HG03103 (cell line): Measurements from ENCODE around the gene GRIP1.

Experiments used
- ATAC-seq: cut with Tn5 transposase; IDR thresholded peaks from one replicate; pipeline ENCODE4 v1.9.1; 2021; ENCODE audit warnings: low read depth; ENCODE audit not compliant: unreplicated experiment

GRIP1 gene

DNA sequence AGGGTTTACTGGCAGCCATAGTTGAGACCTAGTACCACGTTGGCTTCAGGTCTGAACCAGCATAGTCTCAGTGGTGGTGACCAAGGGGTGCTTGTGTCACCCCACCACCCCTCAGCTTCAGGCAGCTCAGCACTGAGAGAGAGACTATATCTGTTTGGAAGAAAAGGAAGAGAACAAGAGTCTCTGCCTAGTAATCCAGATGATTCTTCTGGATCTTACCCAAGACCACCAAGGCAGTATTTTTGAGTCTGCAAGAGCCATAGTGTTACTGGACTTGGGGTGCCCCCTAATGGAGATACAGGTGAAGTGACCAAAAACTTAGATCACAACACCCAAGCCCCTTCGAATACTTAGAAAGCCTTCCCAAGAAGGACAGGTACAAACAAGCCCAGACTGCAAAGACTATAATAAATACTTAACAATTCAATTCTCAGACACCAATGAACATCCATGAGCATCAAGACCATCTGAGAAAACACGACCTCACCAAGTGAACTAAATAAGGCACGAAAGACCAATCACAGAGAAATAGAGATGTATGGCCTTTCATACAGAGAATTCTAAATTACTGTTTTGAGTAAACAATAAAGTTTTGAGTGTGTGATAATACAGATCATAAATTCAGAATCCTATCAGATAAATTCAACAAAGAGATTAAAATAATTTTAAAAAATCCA is 269.5 kb downstream of the GRIP1 start:
- ATAC-seq = peak; percentile 64

DNA sequence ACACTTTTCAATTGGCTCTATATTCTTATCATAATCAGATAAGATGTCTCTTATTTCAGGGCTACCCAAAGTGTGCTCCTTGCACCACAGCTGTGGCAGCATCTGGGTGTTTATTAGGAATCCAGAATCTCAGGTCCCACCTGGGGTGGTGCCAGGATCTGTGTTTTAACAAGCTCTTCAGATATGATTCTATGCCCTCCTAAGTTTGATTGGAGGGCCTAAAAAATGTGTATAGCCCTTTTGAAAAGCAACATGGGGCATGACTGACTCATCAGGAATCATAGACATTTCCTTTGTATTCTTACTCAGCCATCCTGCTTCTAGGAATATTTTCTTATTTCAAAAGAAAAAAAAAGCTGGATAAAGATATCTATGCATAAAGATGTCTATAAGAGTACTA is 273.5 kb downstream of the GRIP1 start:
- ATAC-seq = no peak

DNA sequence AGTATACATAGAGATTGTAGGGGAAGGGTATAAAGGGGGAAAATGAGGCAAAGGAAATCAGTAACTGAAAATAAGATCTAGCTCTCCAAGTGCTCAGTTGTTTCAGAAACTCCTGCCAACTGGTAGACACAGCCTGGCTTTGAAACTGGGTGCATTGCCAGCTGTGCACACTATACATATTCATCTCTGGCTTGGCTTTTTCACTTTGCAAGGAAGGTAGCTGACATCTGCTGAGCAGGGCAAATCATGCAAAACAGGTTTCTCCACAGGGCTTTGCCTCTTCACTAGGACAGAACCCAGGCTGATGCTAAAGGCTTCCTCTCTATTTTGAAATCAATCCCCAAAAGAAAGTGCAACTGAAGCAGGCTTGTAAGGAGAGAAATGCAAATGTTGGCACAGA is 275.1 kb downstream of the GRIP1 start:
- no peak for ATAC-seq

DNA sequence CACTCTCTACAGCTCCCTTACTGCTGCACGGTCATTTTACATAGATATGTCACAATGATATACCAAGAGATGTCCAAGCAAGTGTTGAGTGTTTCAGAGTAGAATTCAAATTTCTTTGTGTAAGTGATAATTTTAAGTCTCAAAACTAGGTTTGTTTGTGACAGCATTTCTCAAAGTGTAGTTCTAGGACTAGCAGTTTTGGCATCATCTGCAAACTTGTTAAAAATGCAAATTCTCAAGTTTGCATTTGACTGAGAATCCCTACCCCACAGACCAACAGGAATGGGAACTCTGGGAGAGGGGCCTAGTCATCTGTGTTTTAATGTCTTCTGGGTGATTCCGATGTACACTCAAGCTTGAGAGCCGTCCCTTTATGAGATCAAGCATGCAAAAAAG is 279.0 kb downstream of the GRIP1 start:
- no peak for ATAC-seq

DNA sequence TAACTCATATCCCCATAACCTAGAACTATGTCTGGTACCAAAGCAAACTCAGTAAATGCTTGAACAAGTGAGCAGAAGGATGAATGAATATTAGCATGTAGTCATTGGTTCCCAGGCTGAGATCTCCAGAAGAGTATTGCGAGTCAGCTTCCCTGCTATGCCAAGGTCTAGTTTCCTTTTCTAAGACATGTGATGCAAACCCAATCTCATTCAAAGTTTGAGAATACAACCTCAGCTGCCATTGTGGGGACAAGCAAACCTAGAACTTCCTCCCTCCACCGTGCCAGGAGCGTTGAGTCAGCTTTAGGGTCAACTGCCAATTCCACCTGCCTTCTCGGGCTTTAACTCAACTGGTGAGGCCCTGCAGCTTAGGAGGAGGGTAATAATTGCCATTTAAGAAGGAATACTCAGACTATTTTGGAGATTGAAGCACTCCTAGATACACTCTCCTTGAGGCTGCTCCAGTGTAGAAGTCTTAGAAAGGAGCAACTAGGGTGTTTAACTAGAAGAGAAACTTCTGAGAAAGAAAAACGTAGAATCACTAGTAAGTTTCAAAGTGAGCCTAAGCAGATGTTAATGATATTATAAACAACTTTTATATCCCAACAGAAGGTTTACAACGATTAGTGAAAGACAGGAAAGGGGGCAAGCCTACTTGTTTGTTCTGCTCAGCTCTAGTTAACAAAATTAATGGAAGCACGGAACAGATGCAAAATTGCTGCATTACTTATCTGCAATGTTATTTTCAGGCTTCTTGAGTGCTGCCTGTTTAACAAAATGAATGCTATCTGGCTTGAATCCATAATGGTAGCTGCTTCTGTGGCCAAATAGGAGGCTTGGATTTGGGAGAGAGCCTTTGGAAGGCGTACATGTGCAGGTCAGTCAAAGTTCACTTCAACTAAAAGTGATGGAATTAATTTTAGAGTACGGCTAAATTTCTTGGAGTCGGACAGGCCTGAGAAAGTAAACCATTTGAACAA is 279.7 kb downstream of the GRIP1 start:
- no peak for ATAC-seq

DNA sequence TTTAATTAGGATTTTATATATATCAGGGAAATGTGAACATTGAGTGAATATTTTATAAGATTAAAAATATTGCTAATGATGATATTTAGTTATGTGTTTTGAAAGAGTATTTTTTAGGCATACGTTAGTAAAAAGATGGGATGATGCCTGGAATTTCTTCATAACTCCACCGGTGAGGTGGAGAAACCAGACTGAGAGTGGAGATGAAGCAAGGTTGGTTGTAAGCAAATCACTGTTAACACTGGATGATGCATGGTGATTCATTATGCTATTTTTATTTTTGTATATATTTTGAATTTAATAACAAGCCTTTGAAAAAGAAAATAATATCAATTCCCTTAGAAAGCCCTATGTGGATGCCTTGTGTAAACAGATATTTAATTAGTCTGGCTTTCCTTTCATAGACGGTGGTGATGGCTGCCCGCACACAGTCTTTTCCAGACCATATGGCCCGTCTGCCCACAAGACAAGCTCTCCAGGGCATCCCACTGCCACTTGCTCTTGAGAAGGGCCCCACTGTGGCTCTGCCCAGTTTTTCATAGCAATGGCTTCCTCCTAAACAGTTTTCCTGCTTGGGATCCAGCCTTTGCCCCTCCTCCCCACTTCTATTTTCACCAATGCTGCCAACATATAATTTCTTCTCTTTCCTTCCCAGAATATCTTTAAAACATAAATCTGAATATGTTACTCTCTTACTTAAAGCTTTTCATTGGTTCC is 281.1 kb downstream of the GRIP1 start:
- no peak for ATAC-seq

DNA sequence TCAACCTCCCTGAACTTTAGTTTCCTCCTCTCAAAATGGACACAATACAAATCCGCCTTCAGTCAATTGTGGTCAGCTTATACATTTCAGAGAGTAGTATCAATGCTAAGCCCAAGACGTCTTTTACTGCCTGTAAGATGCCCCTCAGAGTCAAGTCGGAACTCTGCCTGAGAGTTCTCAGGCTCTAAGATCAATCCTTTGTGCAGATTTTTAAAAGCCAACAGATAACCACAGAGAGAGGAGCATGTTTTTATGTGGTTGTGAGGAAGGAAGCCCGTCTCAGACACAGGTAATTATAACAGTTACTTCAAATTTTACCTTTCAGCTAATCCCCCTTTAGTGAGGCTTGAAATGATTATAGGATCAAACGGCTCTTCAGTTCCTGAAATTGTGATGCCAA is 285.0 kb downstream of the GRIP1 start:
- no peak for ATAC-seq

DNA sequence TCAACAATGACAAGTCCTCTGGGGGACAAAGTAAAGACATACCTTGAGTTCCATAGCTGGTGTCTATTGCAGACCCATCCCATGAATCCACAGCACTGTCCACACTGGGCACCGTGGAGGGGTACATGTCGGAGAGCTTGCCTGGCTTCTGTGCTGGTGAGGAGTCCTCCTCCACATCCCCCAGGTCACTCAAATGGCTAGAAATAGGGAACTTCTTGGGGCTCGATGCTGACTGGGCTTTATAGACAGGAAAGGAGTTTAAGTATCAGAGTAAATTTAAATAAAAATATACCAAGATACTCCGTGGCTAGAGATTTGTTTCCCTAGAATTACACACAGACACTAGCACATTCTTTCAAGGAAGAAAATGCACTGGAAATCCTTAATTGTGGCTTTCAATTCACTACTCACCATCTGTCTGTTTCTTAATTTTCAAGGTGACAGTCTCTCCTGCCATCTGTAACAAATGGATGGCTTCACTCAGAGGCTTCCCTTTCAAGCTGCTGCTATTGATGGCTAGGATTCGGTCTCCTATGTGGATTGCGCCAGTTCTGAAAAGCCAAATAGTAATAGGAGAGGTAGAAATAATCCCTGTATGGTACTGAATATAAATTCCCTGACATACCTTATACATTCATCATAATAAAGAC is 286.5 kb downstream of the GRIP1 start:
- no peak for ATAC-seq

DNA sequence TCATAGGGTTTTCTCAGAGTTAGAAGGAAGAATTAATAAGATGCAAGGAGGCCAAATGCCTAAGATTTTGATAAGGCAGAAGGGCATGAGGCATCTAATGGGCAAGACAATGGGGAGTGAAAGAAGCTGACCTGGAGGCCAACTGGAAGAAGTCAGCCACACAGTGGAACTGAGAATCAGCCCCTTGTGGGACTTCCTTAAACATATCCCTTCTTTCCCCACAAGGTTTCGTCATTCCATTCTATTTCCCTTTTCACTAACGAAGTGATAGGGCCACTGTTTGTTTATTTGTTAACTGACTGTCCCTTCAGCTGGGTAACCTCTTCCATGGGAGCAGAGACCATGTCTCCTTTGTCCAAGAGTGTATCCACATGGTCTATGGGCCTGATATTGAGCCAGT is 290.4 kb downstream of the GRIP1 start:
- no peak for ATAC-seq

DNA sequence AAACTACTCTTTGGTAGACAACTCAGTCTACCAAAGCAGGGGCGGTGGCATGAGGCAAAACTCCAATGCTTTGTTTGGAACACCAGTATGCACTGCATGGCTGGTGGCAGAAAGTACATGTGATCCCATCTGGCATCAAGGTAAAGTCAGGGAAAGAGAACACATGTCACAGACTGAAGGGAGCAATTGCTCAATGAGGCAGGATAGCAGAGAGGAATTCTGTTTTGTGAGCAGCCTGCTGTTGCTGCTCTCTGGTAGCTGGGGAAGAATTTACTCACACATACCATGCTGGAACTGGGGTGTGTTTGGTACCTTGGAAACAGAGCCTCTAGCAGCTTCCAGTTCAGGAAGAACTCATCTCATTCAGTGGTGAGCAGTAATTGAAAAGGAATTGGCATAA is 291.8 kb downstream of the GRIP1 start:
- no peak for ATAC-seq

DNA sequence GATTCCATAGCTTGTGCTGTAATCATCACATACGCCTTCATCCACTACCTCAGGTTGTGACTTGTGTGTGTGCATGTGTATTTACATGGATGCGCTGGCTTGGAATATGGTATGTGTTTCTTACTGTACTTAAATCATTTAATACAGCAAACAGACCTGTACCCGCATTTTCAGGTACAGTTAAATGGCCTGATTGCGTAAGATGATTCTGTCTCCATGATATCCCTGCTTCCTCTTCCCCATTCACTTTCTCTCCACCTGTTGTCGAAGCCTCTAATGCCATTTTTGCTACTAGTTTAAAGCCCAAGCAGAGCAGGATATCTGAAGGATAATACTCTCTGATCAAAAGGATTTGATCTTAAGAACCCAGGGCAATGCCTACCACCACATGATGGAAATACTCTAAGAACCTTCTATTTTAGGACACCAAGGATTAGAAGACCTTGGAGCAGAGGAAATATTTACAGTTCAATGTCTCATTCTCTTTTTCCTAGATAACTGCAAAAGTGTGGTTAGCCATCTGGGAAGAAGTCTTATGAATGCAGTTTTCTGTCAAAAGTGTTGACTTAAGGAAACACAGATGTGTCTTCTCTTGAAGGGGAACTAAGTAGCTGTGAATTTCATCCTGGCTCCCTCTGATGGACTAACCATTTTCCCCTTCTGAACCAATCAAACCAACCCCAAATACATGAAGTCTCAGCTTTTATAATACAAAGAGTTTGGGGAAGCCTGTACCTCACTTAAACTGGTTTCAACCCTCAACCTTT is 297.9 kb downstream of the GRIP1 start:
- ATAC-seq = no peak

DNA sequence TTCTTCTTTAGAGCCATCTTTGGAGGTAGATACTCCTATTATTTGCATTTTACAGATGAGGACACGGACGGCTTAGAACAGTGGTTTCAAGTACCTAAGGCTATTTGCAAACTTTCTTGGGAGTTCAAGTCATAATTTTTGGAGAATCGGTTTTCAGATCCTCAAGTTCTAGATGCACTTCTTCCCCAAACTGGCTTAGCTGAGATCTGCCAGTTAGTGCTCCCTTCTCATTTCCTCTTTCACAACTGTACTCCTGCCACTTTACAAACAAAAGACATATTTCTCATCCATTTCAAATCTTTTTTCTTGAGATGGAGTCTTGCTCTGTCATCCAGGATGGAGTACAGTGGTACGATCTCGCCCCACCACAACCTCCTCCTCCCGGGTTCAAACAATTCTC is 299.3 kb downstream of the GRIP1 start:
- no peak for ATAC-seq

DNA sequence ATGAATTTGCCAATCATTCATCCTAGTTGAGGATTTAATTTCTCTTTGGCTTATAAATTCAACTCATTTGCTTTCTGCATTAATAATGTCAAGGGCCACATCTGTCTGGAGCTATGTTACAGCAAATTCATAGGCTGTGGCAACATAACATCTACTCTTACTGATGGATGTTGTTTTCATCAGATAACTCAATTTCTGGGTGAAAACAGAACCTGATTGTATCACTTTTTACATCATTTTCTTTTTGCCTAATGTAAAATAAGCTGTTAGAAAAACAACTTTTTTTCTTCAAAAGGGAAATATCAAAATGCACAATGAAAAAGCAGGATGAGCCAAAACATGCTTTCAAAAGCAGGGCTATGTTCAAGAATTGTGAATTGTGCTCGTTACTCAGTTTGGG is 303.3 kb downstream of the GRIP1 start:
- no peak for ATAC-seq

DNA sequence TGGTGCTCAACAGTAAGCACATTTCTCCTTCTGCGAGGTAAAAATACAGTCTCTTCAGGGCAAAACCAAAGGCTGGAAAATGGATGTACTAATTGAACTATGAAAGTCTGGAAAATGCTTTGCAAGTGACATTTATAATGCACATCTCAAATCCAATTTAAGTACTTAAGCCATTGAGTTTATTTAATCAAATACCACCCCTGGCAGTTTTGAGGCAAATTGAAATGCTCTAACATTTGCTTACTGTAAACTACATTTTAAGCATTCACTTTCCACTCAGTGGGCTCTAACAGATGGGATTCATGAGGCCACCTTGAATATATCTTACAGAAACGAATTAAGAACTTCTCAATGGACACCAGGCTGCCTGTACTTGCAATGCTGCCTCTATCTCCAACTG is 306.9 kb downstream of the GRIP1 start:
- no peak for ATAC-seq

DNA sequence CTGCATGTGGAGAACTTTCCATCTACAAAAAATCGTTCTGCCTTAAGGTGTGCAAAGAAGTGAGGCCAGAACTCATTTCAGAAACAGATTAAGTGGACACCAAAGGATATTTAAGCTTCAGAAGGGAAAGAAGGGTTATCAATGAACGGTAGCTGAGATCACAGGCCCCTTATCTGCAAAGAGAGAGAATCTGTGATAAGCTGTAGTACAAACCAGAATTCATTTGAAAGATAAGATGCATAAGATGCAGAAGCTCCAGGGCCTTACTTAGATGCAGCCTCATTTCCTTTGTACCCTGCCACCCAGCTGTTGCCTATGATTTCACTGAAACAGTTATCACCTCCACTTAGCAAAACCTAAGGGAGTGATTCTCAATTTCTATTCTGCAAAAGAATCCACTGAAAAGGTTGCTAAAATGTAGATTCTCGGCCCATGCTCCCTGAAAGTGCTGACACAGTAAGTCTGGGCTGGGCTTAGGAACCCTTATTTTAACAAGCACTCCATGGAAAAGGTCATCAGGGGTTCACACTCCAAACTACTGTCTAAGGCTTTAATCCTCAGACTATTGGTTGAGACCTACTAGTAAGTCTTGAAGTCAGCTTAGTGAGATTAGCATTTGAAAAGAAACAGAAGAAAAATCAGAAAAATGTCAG is 311.7 kb downstream of the GRIP1 start:
- ATAC-seq = no peak

DNA sequence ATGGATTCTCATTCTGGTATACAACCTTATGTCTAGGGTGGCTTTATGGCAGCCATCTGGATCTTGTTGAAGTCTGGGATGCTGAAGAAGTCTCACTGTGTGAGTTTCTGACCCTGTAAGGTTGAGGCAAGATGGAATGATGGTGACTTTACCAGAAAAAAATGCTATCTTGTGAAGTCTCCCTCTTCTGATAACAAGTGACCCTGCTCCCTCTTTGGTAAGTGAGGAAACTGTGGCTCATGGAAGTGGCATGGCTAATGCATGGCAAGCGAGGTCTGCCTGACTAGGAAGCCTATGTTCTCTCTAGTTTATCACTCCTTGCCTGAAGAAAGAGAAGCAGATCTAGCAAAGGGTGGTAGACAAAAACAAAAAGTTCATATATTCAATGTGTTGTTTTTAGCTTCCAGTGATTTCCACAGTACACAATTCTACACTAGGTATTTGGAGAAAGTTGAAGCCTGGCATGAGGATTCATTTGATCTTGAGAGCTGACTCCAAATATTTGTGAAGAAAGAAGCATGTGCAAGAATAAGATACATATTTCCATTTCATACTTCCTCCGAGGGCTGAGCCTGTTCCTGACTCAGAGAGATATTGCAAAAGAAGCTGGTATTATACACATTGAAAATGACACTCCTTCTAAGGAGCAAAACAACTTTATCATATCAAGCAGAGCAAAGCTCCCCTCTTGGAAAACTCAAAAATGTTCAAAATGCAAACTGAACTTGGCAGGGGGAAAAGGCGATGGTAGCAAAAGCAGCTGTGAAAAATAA is 313.0 kb downstream of the GRIP1 start:
- no peak for ATAC-seq

DNA sequence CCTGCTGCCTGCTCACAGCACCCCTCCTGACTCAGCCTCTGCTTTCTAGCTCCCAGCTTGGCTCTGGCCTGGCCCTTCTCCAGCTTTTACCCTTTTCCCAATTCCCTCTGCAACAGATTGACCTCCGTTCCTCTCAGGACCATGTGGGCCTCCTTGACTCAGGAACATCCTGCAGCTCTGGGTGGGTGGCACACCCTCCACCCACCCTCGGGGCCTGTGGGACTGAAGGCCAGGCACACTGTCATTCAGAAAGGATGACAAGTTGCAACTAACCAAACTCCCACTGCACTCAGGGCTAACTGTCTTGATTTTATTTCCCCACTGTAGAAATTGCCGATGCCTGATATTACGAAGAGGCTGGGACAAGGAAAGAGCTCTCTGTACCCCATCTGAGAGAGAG is 317.2 kb downstream of the GRIP1 start:
- no peak for ATAC-seq

DNA sequence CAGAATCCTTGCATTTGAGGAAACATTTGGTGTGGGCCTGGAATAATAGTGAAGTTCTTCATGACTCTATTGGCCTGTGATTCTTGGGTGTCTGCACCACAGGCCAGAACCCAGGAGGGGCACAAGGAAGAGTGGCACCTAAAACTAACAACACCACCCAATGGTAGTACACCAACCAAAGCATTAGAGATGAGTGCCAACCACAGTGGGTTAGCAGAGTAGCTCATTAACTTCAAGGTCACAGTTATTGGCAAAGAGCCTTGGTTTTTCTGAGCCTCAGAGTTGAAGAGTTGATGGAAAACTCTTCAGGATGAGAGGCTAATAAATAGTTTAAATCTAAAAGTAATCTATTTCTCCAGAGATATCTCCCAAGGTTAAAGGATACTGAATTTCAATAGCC is 319.6 kb downstream of the GRIP1 start:
- ATAC-seq = no peak

DNA sequence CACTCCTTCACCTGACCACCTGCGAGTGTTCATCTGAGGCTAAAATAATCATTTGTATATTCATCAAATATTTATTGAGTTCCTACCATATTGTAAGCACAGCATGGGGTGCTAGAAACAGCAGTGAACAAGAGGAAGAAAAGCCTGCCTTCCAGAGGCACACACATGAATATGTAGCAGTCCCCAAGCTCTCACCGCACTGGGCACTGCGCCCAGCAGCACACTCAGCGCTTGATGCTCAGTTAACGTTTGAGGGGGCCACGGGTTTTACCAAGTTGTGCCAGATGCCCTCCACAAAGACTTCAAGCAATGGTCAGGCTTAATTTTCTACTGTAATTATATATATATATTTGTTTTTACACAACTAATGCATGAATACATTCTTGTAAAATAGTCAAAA is 324.6 kb downstream of the GRIP1 start:
- no peak for ATAC-seq
